K562 (cell line): ENCODE results near the gene ASB10. TPM values are rescaled to one million over a fixed set of nuclear protein-coding genes. Genes with fewer than 3 reads are reported as not detected.

Experiments used
- ATAC-seq: fragments of 200-7000 bp; cut with Tn5 transposase; 3 replicates; pipeline ENCODE4 v1.9.1; 2020; ENCODE audit warnings: moderate library complexity
- BruUV-seq: library from RNA; stranded (reverse); fragments of 400-500 nt; replicated peaks from 2 replicates; lab custom pipeline; 2021; lab: Mats Ljungman, UMichigan
- CTCF ChIA-PET: fragments of 300-600 bp; formaldehyde crosslinking; extraction: SDS; loops from one replicate; lab custom pipeline; 2021; ENCODE audit warnings: low intra/inter-chr PET ratio; lab: Yijun Ruan, JAX
- POLR2A ChIA-PET: fragments of 300-600, 350-650 bp; sonication (Branson Sonifier 250); formaldehyde crosslinking; extraction: SDS; loops from one replicate; lab custom pipeline; 2021; ENCODE audit warnings: antibody characterized with exemption, inconsistent platforms; lab: Yijun Ruan, JAX
- DNase-seq, 4 experiments: peaks; one replicate each; pipeline versions ENCODE4 v3.0.0 to v3.0.0-alpha.2; 2011 to 2018; ENCODE audit warnings: low spot score in 3 of 4, mixed read lengths in 3 of 4; ENCODE audit errors: extremely low read depth in 1 of 4
- FAIRE-seq: peaks from 2 replicates; lab custom pipeline; 2011; peaks lifted over from hg19 to GRCh38; lab: Jason Lieb, UNC
- H2AFZ ChIP-seq: 2 replicates; pipeline ENCODE4 v1.6.0; 2011; ENCODE audit warnings: low read depth, low read length, control low read depth, inconsistent platforms
- H3K27ac ChIP-seq: fragments of 200-600 bp; 3 replicates; pipeline ENCODE4 v1.8.0; 2011; ENCODE audit warnings: low read depth, mild to moderate bottlenecking, control low read depth, inconsistent platforms, low read length, moderate library complexity, mixed read lengths; ENCODE audit errors: extremely low read depth
- H3K27me3 ChIP-seq, 2 experiments: fragments of 300-600 bp in 1 of 2; 2 replicates in 1 of 2; 3 replicates in 1 of 2; pipeline versions ENCODE4 v1.6.0 to v1.8.0; 2011; ENCODE audit warnings: inconsistent platforms in 2 of 2, low read length in 2 of 2, mild to moderate bottlenecking in 1 of 2, mixed read lengths in 1 of 2, moderate library complexity in 1 of 2; ENCODE audit not compliant: control insufficient read depth in 2 of 2, insufficient read depth in 2 of 2
- H3K36me3 ChIP-seq: fragments of 300-600 bp; 3 replicates; pipeline ENCODE4 v1.8.0; 2011; ENCODE audit warnings: mild to moderate bottlenecking, low read length, inconsistent platforms; ENCODE audit not compliant: control insufficient read depth, insufficient read depth
- H3K4me1 ChIP-seq, 2 experiments: fragments of 200-600 bp in 1 of 2; replicated peaks in 1 of 2; 2 replicates in 1 of 2; 3 replicates in 1 of 2; pipeline versions ENCODE4 v1.5.1 to v1.8.0; 2011; ENCODE audit warnings: inconsistent platforms in 2 of 2, low read length in 2 of 2, mild to moderate bottlenecking in 1 of 2, mixed read lengths in 1 of 2, moderate library complexity in 1 of 2; ENCODE audit not compliant: control insufficient read depth in 2 of 2, insufficient read depth in 2 of 2
- H3K4me2 ChIP-seq: 2 replicates; pipeline ENCODE4 v1.6.1; 2011; ENCODE audit warnings: low read length, control low read depth, inconsistent platforms, mixed read lengths; ENCODE audit not compliant: insufficient read depth
- H3K4me3 ChIP-seq: fragments of 200-600 bp; sonication (generic), shearing (Covaris generic); 2 replicates; pipeline ENCODE4 v1.5.1; 2016; ENCODE audit warnings: control low read depth, inconsistent platforms
- H3K79me2 ChIP-seq: fragments of 200-600 bp; 3 replicates; pipeline ENCODE4 v1.8.0; 2011; ENCODE audit warnings: low read length, inconsistent platforms; ENCODE audit not compliant: control insufficient read depth, insufficient read depth
- H3K9ac ChIP-seq, 2 experiments: 2 replicates each; pipeline versions ENCODE4 v1.6.0 to v1.6.1; 2011; ENCODE audit warnings: low read depth in 2 of 2, low read length in 2 of 2, control low read depth in 1 of 2, inconsistent platforms in 1 of 2, mild to moderate bottlenecking in 1 of 2, mixed read lengths in 1 of 2; ENCODE audit not compliant: insufficient read depth in 1 of 2
- H3K9me1 ChIP-seq: one replicate; pipeline ENCODE4 v1.6.0; 2011; ENCODE audit warnings: inconsistent platforms, mild to moderate bottlenecking, low read length, moderate library complexity; ENCODE audit not compliant: control insufficient read depth, insufficient read depth
- H3K9me3 ChIP-seq: replicated peaks from 2 replicates; pipeline ENCODE4 v1.5.1; 2011; ENCODE audit warnings: low read depth, low read length, inconsistent platforms; ENCODE audit not compliant: control insufficient read depth, insufficient read depth
- H4K20me1 ChIP-seq: replicated peaks from 2 replicates; pipeline ENCODE4 v1.6.1; 2011; ENCODE audit warnings: low read length, inconsistent platforms, mixed read lengths; ENCODE audit not compliant: control insufficient read depth, insufficient read depth
- CBFA2T2 ChIP-seq: fragments of 450-650 bp; conservative IDR thresholded peaks from 2 replicates; pipeline ENCODE4 v1.6.1; 2017; ENCODE audit warnings: mild to moderate bottlenecking
- FOXP1 ChIP-seq: sonication (generic); formaldehyde crosslinking; IDR thresholded peaks from 2 replicates; pipeline ENCODE4 v1.8.0; 2022; ENCODE audit warnings: mild to moderate bottlenecking, missing genetic modification reagents
- GABPB1 ChIP-seq: sonication (generic); formaldehyde crosslinking; IDR thresholded peaks from 2 replicates; pipeline ENCODE4 v1.8.0; 2022; ENCODE audit warnings: mild to moderate bottlenecking, missing genetic modification reagents
- TEAD2 ChIP-seq: fragments of 450-650 bp; IDR thresholded peaks from 2 replicates; pipeline ENCODE4 v1.6.1; 2016; ENCODE audit warnings: missing genetic modification characterization, control low read depth, missing compliant biosample characterization
- ZFPM2 ChIP-seq: fragments of 250-450 bp; sonication (Bioruptor Pico); IDR thresholded peaks from 2 replicates; pipeline ENCODE4 v1.5.1; 2022; ENCODE audit warnings: mild to moderate bottlenecking
- ZNF639 ChIP-seq, 2 experiments: fragments of 200-800 bp in 1 of 2; sonication (Bioruptor generic) in 1 of 2; sonication (generic) in 1 of 2; formaldehyde crosslinking in 1 of 2; IDR thresholded peaks in 1 of 2; conservative IDR thresholded peaks in 1 of 2; 2 replicates each; pipeline versions ENCODE4 v1.5.0 to v1.6.1; 2016 to 2020; ENCODE audit warnings: missing compliant biosample characterization in 1 of 2, missing genetic modification characterization in 1 of 2, missing genetic modification reagents in 1 of 2
- WGBS: fragments of 100-300 bp; shearing (Covaris generic); methylation state at CpG from one replicate; pipeline ENCODE4 v1.1.6; 2016; ENCODE audit warnings: low coverage, mixed read lengths; ENCODE audit not compliant: insufficient coverage; ENCODE audit errors: missing lambda C conversion rate; 5-methylcytosine and 5-hydroxymethylcytosine counted together
- in situ Hi-C: fragments of 300-500 bp; cut with MboI; formaldehyde crosslinking; loops from 4 replicates; pipeline ENCODE4 v1.15.0; 2018; ENCODE audit warnings: inconsistent platforms, mixed read lengths
- intact Hi-C: fragments of 100-400 bp; cut with micrococcal nuclease; formaldehyde crosslinking; loops from 2 replicates; pipeline ENCODE4 v1.14.2; 2022
- polyA plus RNA-seq, 8 experiments: library from polyadenylated mRNA; depleted of rRNA in 4 of 8; stranded (reverse) in 5 of 8; unstranded in 3 of 8; fragments of >200 nt; fragmentation: Nextera tagmentation in 2 of 8; fragmentation: Illumina TruSeq in 1 of 8; extraction: Ambion mirVana in 2 of 8; extraction: Trizol in 1 of 8; gene quantifications; 2 replicates each; pipeline versions ENCODE4 v1.2.1 to v1.2.3, GENCODE V29; 2011 to 2014; ENCODE audit warnings: inconsistent platforms in 1 of 8, missing spikeins in 1 of 8
- total RNA-seq, 7 experiments: library from RNA; depleted of rRNA in 6 of 7; stranded (reverse); fragments of >200 nt in 6 of 7; fragmentation: Illumina TruSeq in 2 of 7; extraction: Trizol in 2 of 7; gene quantifications; 2 replicates each; pipeline versions ENCODE4 v1.2.1 to v1.2.3, GENCODE V29; 2011 to 2021; ENCODE audit warnings: low replicate concordance in 1 of 7

ASB10 gene
- total and polyA plus RNA-seq, 9 of the 15 experiments (the other 6 are each of a cell fraction or from before 2014, with no cell fraction given): not detected

DNA sequence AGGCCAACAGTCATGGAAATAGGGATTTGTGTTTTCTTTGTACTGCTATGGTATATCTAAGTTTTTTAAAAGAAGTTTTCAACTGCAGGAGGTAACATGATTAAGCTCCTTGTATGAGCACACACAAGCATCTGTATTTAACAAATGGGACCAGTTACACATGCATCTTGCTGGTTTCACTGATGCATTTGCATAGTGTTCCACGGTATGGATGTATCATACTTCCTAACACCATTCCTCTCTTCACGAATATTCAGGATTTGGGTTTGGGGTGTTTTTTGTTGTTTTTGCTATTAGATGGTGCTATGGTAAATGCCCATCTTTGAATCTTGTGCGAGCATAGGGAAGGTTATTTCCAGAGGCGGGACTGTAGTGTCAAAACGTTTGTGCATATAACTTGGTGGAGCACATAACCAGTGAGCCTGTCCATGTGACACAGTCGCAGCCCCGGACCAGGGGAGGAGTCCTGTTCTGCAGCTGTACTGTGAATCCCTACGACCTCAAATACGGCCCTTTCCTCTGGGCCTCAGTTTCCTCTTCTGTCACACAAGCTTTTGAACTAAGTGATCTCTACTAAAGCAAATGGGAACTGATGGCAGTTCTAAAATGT lies 21.3 kb upstream of the ASB10 start:
- FAIRE-seq: peak; percentile 23

More for the DNA sequence above, 21.3 kb upstream of the ASB10 start:
- Histone ChIP-seq H3K27ac (no peak overlapping the region), H3K36me3 (peaks cover 15% of the 10 kb centered on the region; the same call in 2 of the 3 replicates), H3K9me1 (no peaks in the 10 kb centered on the region), H3K9ac (no peak overlapping the region), H3K4me2 (no peak overlapping the region), H3K79me2 (no peaks in the 10 kb centered on the region), H3K4me3 (no peak overlapping the region), H3K27me3 (peaks cover 26 to 29% of the 10 kb centered on the region in 2 experiments; a peak in 4 of 5 replicates), H3K4me1 (peaks cover 15 to 19% of the 10 kb centered on the region in 2 experiments), H3K9me3 (no peaks in the 10 kb centered on the region), H2AFZ (no peak overlapping the region), H4K20me1 (peaks cover 31% of the 10 kb centered on the region)
- ChIA-PET CTCF (no interaction called here), POLR2A (interaction anchor here (0.5 to 2.1 kb wide), 5 partner anchors 8 to 22 kb away, joined by 3 to 12 read pairs (median 6); partner anchors contain the start of gene ABCF2)
- in situ Hi-C loops: no loop called here
- WGBS: 19% methylated on average over 9 of the region's 9 CpGs
- intact Hi-C loops: no loop called here
- no peak for ATAC-seq
- TF ChIP-seq ZFPM2 (CRISPR knock-in tag): no peak
- TF ChIP-seq FOXP1: no peak
- no peak for TF ChIP-seq ZNF639 (CRISPR knock-in tag; conservative IDR thresholded peaks at IDR 0.05 in 1 of 2, IDR thresholded peaks at IDR 0.05 in 1 of 2)
- no peak for TF ChIP-seq TEAD2 (tag)
- no peak for TF ChIP-seq CBFA2T2
- no peak for TF ChIP-seq GABPB1 (CRISPR knock-in tag)
- DNase-seq: no peak
- BruUV-seq: no TSS peak
